Measurements from ENCODE around the gene HSBP1L1. TPM values are rescaled to one million over a fixed set of nuclear protein-coding genes. Genes with fewer than 3 reads are reported as not detected.

The HSBP1L1 gene
- total and polyA plus RNA-seq, 2 experiments from 2014 or later: 1.8 to 3.7 TPM

DNA sequence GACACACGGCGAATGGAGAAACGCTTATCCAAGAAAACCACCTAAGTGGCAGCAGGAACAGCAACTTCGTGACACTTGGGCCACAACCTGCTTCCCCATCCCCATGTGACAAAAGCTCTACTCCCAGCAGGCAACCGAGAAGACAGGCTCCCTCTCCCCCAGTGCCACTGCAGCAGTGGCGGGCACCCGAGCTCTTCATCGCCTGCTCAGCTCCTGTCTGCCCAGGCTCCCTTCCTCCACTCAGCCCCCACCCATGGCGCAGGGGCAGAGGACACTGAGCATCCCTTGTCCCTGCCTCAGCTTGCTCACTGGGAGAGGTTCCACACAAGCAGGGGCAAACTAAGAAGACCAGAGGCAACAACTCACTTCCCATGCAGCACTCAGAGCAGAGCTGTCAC lies 35.9 kb upstream of the HSBP1L1 start (continued):
- TF ChIP-seq, protein P1, sequence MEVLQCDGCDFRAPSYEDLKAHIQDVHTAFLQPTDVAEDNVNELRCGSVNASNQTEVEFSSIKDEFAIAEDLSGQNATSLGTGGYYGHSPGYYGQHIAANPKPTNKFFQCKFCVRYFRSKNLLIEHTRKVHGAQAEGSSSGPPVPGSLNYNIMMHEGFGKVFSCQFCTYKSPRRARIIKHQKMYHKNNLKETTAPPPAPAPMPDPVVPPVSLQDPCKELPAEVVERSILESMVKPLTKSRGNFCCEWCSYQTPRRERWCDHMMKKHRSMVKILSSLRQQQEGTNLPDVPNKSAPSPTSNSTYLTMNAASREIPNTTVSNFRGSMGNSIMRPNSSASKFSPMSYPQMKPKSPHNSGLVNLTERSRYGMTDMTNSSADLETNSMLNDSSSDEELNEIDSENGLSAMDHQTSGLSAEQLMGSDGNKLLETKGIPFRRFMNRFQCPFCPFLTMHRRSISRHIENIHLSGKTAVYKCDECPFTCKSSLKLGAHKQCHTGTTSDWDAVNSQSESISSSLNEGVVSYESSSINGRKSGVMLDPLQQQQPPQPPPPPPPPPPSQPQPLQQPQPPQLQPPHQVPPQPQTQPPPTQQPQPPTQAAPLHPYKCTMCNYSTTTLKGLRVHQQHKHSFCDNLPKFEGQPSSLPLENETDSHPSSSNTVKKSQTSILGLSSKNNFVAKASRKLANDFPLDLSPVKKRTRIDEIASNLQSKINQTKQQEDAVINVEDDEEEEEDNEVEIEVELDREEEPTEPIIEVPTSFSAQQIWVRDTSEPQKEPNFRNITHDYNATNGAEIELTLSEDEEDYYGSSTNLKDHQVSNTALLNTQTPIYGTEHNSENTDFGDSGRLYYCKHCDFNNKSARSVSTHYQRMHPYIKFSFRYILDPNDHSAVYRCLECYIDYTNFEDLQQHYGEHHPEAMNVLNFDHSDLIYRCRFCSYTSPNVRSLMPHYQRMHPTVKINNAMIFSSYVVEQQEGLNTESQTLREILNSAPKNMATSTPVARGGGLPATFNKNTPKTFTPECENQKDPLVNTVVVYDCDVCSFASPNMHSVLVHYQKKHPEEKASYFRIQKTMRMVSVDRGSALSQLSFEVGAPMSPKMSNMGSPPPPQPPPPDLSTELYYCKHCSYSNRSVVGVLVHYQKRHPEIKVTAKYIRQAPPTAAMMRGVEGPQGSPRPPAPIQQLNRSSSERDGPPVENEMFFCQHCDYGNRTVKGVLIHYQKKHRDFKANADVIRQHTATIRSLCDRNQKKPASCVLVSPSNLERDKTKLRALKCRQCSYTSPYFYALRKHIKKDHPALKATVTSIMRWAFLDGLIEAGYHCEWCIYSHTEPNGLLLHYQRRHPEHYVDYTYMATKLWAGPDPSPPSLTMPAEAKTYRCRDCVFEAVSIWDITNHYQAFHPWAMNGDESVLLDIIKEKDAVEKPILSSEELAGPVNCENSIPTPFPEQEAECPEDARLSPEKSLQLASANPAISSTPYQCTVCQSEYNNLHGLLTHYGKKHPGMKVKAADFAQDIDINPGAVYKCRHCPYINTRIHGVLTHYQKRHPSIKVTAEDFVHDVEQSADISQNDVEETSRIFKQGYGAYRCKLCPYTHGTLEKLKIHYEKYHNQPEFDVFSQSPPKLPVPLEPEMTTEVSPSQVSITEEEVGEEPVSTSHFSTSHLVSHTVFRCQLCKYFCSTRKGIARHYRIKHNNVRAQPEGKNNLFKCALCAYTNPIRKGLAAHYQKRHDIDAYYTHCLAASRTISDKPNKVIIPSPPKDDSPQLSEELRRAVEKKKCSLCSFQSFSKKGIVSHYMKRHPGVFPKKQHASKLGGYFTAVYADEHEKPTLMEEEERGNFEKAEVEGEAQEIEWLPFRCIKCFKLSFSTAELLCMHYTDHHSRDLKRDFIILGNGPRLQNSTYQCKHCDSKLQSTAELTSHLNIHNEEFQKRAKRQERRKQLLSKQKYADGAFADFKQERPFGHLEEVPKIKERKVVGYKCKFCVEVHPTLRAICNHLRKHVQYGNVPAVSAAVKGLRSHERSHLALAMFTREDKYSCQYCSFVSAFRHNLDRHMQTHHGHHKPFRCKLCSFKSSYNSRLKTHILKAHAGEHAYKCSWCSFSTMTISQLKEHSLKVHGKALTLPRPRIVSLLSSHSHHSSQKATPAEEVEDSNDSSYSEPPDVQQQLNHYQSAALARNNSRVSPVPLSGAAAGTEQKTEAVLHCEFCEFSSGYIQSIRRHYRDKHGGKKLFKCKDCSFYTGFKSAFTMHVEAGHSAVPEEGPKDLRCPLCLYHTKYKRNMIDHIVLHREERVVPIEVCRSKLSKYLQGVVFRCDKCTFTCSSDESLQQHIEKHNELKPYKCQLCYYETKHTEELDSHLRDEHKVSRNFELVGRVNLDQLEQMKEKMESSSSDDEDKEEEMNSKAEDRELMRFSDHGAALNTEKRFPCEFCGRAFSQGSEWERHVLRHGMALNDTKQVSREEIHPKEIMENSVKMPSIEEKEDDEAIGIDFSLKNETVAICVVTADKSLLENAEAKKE (CRISPR knock-in tag; IDR thresholded peaks at IDR 0.05): no peak
- TF ChIP-seq ZNF114 (CRISPR knock-in tag; IDR thresholded peaks at IDR 0.05): no peak
- no peak for TF ChIP-seq EZH2phosphoT487 (IDR thresholded peaks at IDR 0.05; ENCODE audit: unreplicated experiment)
- no peak for TF ChIP-seq ZNF331 (CRISPR knock-in tag; IDR thresholded peaks at IDR 0.05; ENCODE audit: low read depth)
- TF ChIP-seq POLR2AphosphoS5 (IDR thresholded peaks at IDR 0.05; ENCODE audit: low read depth): no peak
- TF ChIP-seq, protein P2, sequence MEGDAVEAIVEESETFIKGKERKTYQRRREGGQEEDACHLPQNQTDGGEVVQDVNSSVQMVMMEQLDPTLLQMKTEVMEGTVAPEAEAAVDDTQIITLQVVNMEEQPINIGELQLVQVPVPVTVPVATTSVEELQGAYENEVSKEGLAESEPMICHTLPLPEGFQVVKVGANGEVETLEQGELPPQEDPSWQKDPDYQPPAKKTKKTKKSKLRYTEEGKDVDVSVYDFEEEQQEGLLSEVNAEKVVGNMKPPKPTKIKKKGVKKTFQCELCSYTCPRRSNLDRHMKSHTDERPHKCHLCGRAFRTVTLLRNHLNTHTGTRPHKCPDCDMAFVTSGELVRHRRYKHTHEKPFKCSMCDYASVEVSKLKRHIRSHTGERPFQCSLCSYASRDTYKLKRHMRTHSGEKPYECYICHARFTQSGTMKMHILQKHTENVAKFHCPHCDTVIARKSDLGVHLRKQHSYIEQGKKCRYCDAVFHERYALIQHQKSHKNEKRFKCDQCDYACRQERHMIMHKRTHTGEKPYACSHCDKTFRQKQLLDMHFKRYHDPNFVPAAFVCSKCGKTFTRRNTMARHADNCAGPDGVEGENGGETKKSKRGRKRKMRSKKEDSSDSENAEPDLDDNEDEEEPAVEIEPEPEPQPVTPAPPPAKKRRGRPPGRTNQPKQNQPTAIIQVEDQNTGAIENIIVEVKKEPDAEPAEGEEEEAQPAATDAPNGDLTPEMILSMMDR (conservative IDR thresholded peaks at IDR 0.05; ENCODE audit: low read depth in 2 of 2): no peak
- no peak for TF ChIP-seq STAT1 (IDR thresholded peaks at IDR 0.05; ENCODE audit: unreplicated experiment)
- TF ChIP-seq NANOG (IDR thresholded peaks at IDR 0.05; ENCODE audit: borderline replicate concordance): no peak
- TF ChIP-seq, protein P3, sequence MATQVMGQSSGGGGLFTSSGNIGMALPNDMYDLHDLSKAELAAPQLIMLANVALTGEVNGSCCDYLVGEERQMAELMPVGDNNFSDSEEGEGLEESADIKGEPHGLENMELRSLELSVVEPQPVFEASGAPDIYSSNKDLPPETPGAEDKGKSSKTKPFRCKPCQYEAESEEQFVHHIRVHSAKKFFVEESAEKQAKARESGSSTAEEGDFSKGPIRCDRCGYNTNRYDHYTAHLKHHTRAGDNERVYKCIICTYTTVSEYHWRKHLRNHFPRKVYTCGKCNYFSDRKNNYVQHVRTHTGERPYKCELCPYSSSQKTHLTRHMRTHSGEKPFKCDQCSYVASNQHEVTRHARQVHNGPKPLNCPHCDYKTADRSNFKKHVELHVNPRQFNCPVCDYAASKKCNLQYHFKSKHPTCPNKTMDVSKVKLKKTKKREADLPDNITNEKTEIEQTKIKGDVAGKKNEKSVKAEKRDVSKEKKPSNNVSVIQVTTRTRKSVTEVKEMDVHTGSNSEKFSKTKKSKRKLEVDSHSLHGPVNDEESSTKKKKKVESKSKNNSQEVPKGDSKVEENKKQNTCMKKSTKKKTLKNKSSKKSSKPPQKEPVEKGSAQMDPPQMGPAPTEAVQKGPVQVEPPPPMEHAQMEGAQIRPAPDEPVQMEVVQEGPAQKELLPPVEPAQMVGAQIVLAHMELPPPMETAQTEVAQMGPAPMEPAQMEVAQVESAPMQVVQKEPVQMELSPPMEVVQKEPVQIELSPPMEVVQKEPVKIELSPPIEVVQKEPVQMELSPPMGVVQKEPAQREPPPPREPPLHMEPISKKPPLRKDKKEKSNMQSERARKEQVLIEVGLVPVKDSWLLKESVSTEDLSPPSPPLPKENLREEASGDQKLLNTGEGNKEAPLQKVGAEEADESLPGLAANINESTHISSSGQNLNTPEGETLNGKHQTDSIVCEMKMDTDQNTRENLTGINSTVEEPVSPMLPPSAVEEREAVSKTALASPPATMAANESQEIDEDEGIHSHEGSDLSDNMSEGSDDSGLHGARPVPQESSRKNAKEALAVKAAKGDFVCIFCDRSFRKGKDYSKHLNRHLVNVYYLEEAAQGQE (IDR thresholded peaks at IDR 0.05; ENCODE audit: unreplicated experiment): no peak

Measured in GM23338 (cell line).